Mucosa of rectum (tissue), 2 donors: ENCODE results near the gene TBC1D22A.

ENCODE experiments used
- H3K27ac ChIP-seq, 2 donors: one replicate each; pipeline ENCODE4 v1.7.0; 2013; ENCODE audit warnings: inconsistent platforms in 2 of 2, low read depth in 2 of 2, low read length in 2 of 2
- H3K27me3 ChIP-seq, 2 donors: one replicate each; pipeline ENCODE4 v1.7.0; 2013; ENCODE audit warnings: low read length in 2 of 2; ENCODE audit not compliant: control insufficient read depth in 2 of 2, insufficient read depth in 2 of 2
- H3K36me3 ChIP-seq, 2 donors: one replicate each; pipeline ENCODE4 v1.7.0; 2013; ENCODE audit warnings: low read length in 2 of 2; ENCODE audit not compliant: control insufficient read depth in 2 of 2, insufficient read depth in 2 of 2
- H3K4me1 ChIP-seq, 2 donors: one replicate each; pipeline ENCODE4 v1.7.0; 2013; ENCODE audit warnings: low read length in 2 of 2, mild to moderate bottlenecking in 1 of 2; ENCODE audit not compliant: control insufficient read depth in 2 of 2, insufficient read depth in 2 of 2
- H3K4me3 ChIP-seq, 2 donors: one replicate each; pipeline ENCODE4 v1.7.0; 2013; ENCODE audit warnings: low read length in 2 of 2
- H3K9ac ChIP-seq, 2 donors: one replicate each; pipeline ENCODE4 v1.7.0; 2013; ENCODE audit warnings: low read length in 2 of 2, low read depth in 1 of 2, mild to moderate bottlenecking in 1 of 2
- H3K9me3 ChIP-seq, 2 donors: one replicate each; pipeline ENCODE4 v1.7.0; 2013; ENCODE audit warnings: low read length in 2 of 2; ENCODE audit not compliant: control insufficient read depth in 2 of 2
- donor health status: healthy.
- donor health status: Normal muscosa, but diverticular disease.

Gene TBC1D22A

GRCh38 chr22:47012589-47013370, 250.3 kb downstream of the TBC1D22A start:
- peaks cover 10 to 17% of the 10 kb centered on the region in 2 donors for H3K36me3 ChIP-seq
- no peaks in the 10 kb centered on the region for H3K9me3 ChIP-seq
- no peak overlapping the region for H3K27ac ChIP-seq
- H3K9ac ChIP-seq, result no peak overlapping the region
- H3K27me3 ChIP-seq, result no peaks in the 10 kb centered on the region
- H3K4me1 ChIP-seq, result peaks cover 0 to 6% of the 10 kb centered on the region in 2 donors
- H3K4me3 ChIP-seq, result no peak overlapping the region

- no peak overlapping the region for H3K4me3 ChIP-seq
- no peaks in the 10 kb centered on the region for H3K9me3 ChIP-seq
- H3K27me3 ChIP-seq, result no peaks in the 10 kb centered on the region
- no peak overlapping the region for H3K9ac ChIP-seq
- no peak overlapping the region for H3K27ac ChIP-seq
- H3K4me1 ChIP-seq, result peaks cover 0 to 6% of the 10 kb centered on the region in 2 donors
- H3K36me3 ChIP-seq, result peaks cover 8 to 17% of the 10 kb centered on the region in 2 donors
These were observed 251.6 kb downstream of the TBC1D22A start for GRCh38 chr22:47013861-47014635.

- no peaks in the 10 kb centered on the region for H3K27me3 ChIP-seq
- peaks cover 0 to 3% of the 10 kb centered on the region in 2 donors for H3K4me1 ChIP-seq
- no peaks in the 10 kb centered on the region for H3K9me3 ChIP-seq
- H3K36me3 ChIP-seq, result peaks cover under 1 to 9% of the 10 kb centered on the region in 2 donors
- no peak overlapping the region for H3K4me3 ChIP-seq
- no peak overlapping the region for H3K9ac ChIP-seq
- no peak overlapping the region for H3K27ac ChIP-seq
These were observed 252.3 kb downstream of the TBC1D22A start for GRCh38 chr22:47014636-47015345.

- H3K27ac ChIP-seq, result no peak overlapping the region
- peaks cover 0 to 8% of the 10 kb centered on the region in 2 donors for H3K36me3 ChIP-seq
- H3K27me3 ChIP-seq, result no peaks in the 10 kb centered on the region
- peaks cover 0 to 3% of the 10 kb centered on the region in 2 donors for H3K4me1 ChIP-seq
- H3K9me3 ChIP-seq, result no peaks in the 10 kb centered on the region
- no peak overlapping the region for H3K4me3 ChIP-seq
- no peak overlapping the region for H3K9ac ChIP-seq
These were observed 253.2 kb downstream of the TBC1D22A start for GRCh38 chr22:47015589-47016178.

GRCh38 chr22:47016631-47017030, 254.2 kb downstream of the TBC1D22A start:
- no peaks in the 10 kb centered on the region for H3K27me3 ChIP-seq
- H3K36me3 ChIP-seq, result peaks cover 0 to 8% of the 10 kb centered on the region in 2 donors
- no peaks in the 10 kb centered on the region for H3K4me1 ChIP-seq
- H3K4me3 ChIP-seq, result no peak overlapping the region
- no peaks in the 10 kb centered on the region for H3K9me3 ChIP-seq
- no peak overlapping the region for H3K9ac ChIP-seq
- no peak overlapping the region for H3K27ac ChIP-seq

- Histone ChIP-seq H3K9ac (no peak overlapping the region), H3K4me1 (no peaks in the 10 kb centered on the region), H3K27ac (no peak overlapping the region)
These were observed 254.8 kb downstream of the TBC1D22A start for GRCh38 chr22:47017245-47017644.

GRCh38 chr22:47018010-47018910, 255.8 kb downstream of the TBC1D22A start:
- H3K4me1 ChIP-seq, result no peaks in the 10 kb centered on the region
- H3K9ac ChIP-seq, result no peak overlapping the region
- no peaks in the 10 kb centered on the region for H3K27me3 ChIP-seq
- H3K9me3 ChIP-seq, result no peaks in the 10 kb centered on the region
- H3K4me3 ChIP-seq, result no peak overlapping the region
- peaks cover 0 to 8% of the 10 kb centered on the region in 2 donors for H3K36me3 ChIP-seq
- H3K27ac ChIP-seq, result no peak overlapping the region

More at GRCh38 chr22:47017245-47017644, 254.8 kb downstream of the TBC1D22A start:
- peaks cover 0 to 8% of the 10 kb centered on the region in 2 donors for H3K36me3 ChIP-seq
- H3K9me3 ChIP-seq, result no peaks in the 10 kb centered on the region
- no peaks in the 10 kb centered on the region for H3K27me3 ChIP-seq
- H3K4me3 ChIP-seq, result no peak overlapping the region

- Histone ChIP-seq H3K4me3 (no peak overlapping the region), H3K27ac (no peak overlapping the region), H3K9me3 (no peaks in the 10 kb centered on the region)
These were observed 256.8 kb downstream of the TBC1D22A start for GRCh38 chr22:47019012-47019790.

More at GRCh38 chr22:47019012-47019790, 256.8 kb downstream of the TBC1D22A start:
- Histone ChIP-seq H3K4me1 (no peaks in the 10 kb centered on the region), H3K9ac (no peak overlapping the region), H3K27me3 (no peaks in the 10 kb centered on the region), H3K36me3 (peaks cover 3 to 14% of the 10 kb centered on the region in 2 donors)
